Inferior parietal cortex (tissue), 1 donor: ENCODE measurements around the gene CPNE2.
A peak's percentile ranks its signal among the peaks of the same experiment; 100 is the strongest.

Experiments used
- DNase-seq: peaks from one replicate; pipeline ENCODE4 v3.0.0-alpha.2; 2016; ENCODE audit errors: extremely low spot score

The CPNE2 gene

GRCh38 chr16:57123974-57124674 lies 31.7 kb downstream of the CPNE2 start:
- no peak for DNase-seq

GRCh38 chr16:57125376-57125775 lies 33.0 kb downstream of the CPNE2 start:
- no peak for DNase-seq

- no peak for DNase-seq
Measured at GRCh38 chr16:57125969-57126368, 33.6 kb downstream of the CPNE2 start.

GRCh38 chr16:57126411-57126810 lies 34.0 kb downstream of the CPNE2 start:
- no peak for DNase-seq

GRCh38 chr16:57127037-57127763 lies 34.8 kb downstream of the CPNE2 start:
- DNase-seq, result no peak

GRCh38 chr16:57127836-57128235 lies 35.5 kb downstream of the CPNE2 start:
- no peak for DNase-seq

- DNase-seq, result no peak
Measured at GRCh38 chr16:57128771-57129389, 36.5 kb downstream of the CPNE2 start.

GRCh38 chr16:57130950-57131321 lies 38.6 kb downstream of the CPNE2 start:
- DNase-seq, result no peak

GRCh38 chr16:57131351-57131970 lies 39.1 kb downstream of the CPNE2 start:
- DNase-seq, result peak; percentile 76

GRCh38 chr16:57132470-57132869 lies 40.1 kb downstream of the CPNE2 start:
- no peak for DNase-seq

GRCh38 chr16:57133031-57133430 lies 40.6 kb downstream of the CPNE2 start:
- no peak for DNase-seq

- no peak for DNase-seq
Measured at GRCh38 chr16:57133886-57134285, 41.5 kb downstream of the CPNE2 start.

- DNase-seq, result no peak
Measured at GRCh38 chr16:57134982-57135381, 42.6 kb downstream of the CPNE2 start.

GRCh38 chr16:57137043-57137442 lies 44.7 kb downstream of the CPNE2 start:
- DNase-seq, result no peak

- no peak for DNase-seq
Measured at GRCh38 chr16:57137566-57138273, 45.3 kb downstream of the CPNE2 start.

- DNase-seq, result no peak
Measured at GRCh38 chr16:57138281-57138935, 46.0 kb downstream of the CPNE2 start.

- DNase-seq, result no peak
Measured at GRCh38 chr16:57140931-57141668, 48.7 kb downstream of the CPNE2 start.

GRCh38 chr16:57141822-57142631 lies 49.6 kb downstream of the CPNE2 start:
- no peak for DNase-seq

GRCh38 chr16:57143149-57143921 lies 51.0 kb downstream of the CPNE2 start:
- peak; percentile 74 for DNase-seq
